HCT116 (cell line): ENCODE measurements around the gene AUTS2. TPM values are rescaled to one million over a fixed set of nuclear protein-coding genes. Genes with fewer than 3 reads are reported as not detected.

ENCODE experiments used
- ATAC-seq: fragments of 200-7000 bp; cut with Tn5 transposase; 2 replicates; pipeline ENCODE4 v1.9.1; 2020; ENCODE audit warnings: mild to moderate bottlenecking, moderate library complexity
- BruUV-seq: library from RNA; stranded (reverse); fragments of 400-500 nt; replicated peaks from 2 replicates; lab custom pipeline; 2021; lab: Mats Ljungman, UMichigan
- CTCF ChIA-PET: fragments of 300-600 bp; sonication (Branson Sonifier 250); formaldehyde crosslinking; loops from one replicate; lab custom pipeline; 2021; ENCODE audit warnings: antibody characterized with exemption; lab: Charles Lee
- POLR2A ChIA-PET: fragments of 300-600, 350-600 bp; sonication (Branson Sonifier 250); formaldehyde crosslinking; loops from one replicate; lab custom pipeline; 2021; ENCODE audit warnings: antibody characterized with exemption; lab: Charles Lee
- RAD21 ChIA-PET, 2 experiments: fragments of 300-600 bp; sonication (Branson Sonifier 250); formaldehyde crosslinking; loops; one replicate each; lab custom pipeline; 2023; ENCODE audit warnings: low total read pairs in 2 of 2; ENCODE audit not compliant: uncharacterized antibody in 2 of 2, unreplicated experiment in 2 of 2, low non-redundant PET in 1 of 2; lab: Charles Lee
- DNase-seq: peaks from one replicate; pipeline ENCODE4 v3.0.0-alpha.2; 2010; ENCODE audit warnings: low read depth, low spot score
- H2AFZ ChIP-seq: fragments of 200-600 bp; shearing (Covaris generic), sonication (generic); 2 replicates; pipeline ENCODE4 v1.6.1; 2017; ENCODE audit warnings: low read depth, mixed run types, mixed read lengths, antibody characterized with exemption, low read length; ENCODE audit not compliant: poor library complexity, severe bottlenecking
- H3K27ac ChIP-seq: 2 replicates; pipeline ENCODE4 v1.5.1; 2012; ENCODE audit warnings: low read depth, low read length
- H3K27me3 ChIP-seq: fragments of 200-600 bp; sonication (generic); 2 replicates; pipeline ENCODE4 v1.6.1; 2016; ENCODE audit warnings: mixed run types, low read length, mixed read lengths; ENCODE audit not compliant: insufficient read depth
- H3K36me3 ChIP-seq, 2 experiments: fragments of 200-500 bp in 1 of 2; fragments of 200-600 bp in 1 of 2; sonication (Bioruptor generic) in 1 of 2; sonication (generic) in 1 of 2; 2 replicates each; pipeline versions ENCODE4 v1.5.1 to v1.6.1; 2014 to 2016; ENCODE audit warnings: low read length in 2 of 2, inconsistent platforms in 1 of 2, mixed read lengths in 1 of 2, mixed run types in 1 of 2; ENCODE audit not compliant: insufficient read depth in 2 of 2, control insufficient read depth in 1 of 2
- H3K4me1 ChIP-seq, 2 experiments: fragments of 200-600 bp in 1 of 2; sonication (generic) in 1 of 2; 2 replicates each; pipeline versions ENCODE4 v1.5.1 to v1.6.1; 2012 to 2017; ENCODE audit warnings: low read length in 2 of 2, inconsistent platforms in 1 of 2, mild to moderate bottlenecking in 1 of 2, mixed read lengths in 1 of 2, mixed run types in 1 of 2, moderate library complexity in 1 of 2; ENCODE audit not compliant: insufficient read depth in 2 of 2, control insufficient read depth in 1 of 2
- H3K4me2 ChIP-seq: fragments of 200-600 bp; sonication (generic); 2 replicates; pipeline ENCODE4 v1.6.1; 2017; ENCODE audit warnings: mixed run types, low read length, mixed read lengths
- H3K4me3 ChIP-seq, 2 experiments: fragments of 200-600 bp in 1 of 2; sonication (generic) in 1 of 2; replicated peaks in 1 of 2; 2 replicates each; pipeline ENCODE4 v1.5.1; 2011 to 2016; ENCODE audit warnings: low read length in 2 of 2, control low read depth in 1 of 2, low read depth in 1 of 2, mild to moderate bottlenecking in 1 of 2, mixed read lengths in 1 of 2, mixed run types in 1 of 2
- H3K79me2 ChIP-seq: fragments of 200-600 bp; sonication (generic); 2 replicates; pipeline ENCODE4 v1.6.1; 2017; ENCODE audit warnings: mild to moderate bottlenecking, mixed run types, low read length, moderate library complexity, mixed read lengths; ENCODE audit not compliant: insufficient read depth
- H3K9ac ChIP-seq: fragments of 200-600 bp; sonication (generic); 2 replicates; pipeline ENCODE4 v1.6.1; 2016; ENCODE audit warnings: low read length, mixed read lengths
- H3K9me2 ChIP-seq: fragments of 200-600 bp; sonication (generic), shearing (Covaris generic); 2 replicates; pipeline ENCODE4 v1.6.1; 2017; ENCODE audit warnings: mixed run types, mild to moderate bottlenecking, moderate library complexity; ENCODE audit not compliant: insufficient read depth
- H3K9me3 ChIP-seq, 2 experiments: fragments of 200-500 bp in 1 of 2; fragments of 200-600 bp in 1 of 2; sonication (Bioruptor generic) in 1 of 2; sonication (generic) in 1 of 2; 2 replicates each; pipeline ENCODE4 v1.6.1; 2014 to 2017; ENCODE audit warnings: low read length in 2 of 2, mixed read lengths in 2 of 2, inconsistent platforms in 1 of 2, low read depth in 1 of 2, mild to moderate bottlenecking in 1 of 2, mixed run types in 1 of 2, moderate library complexity in 1 of 2; ENCODE audit not compliant: control insufficient read depth in 1 of 2, insufficient read depth in 1 of 2
- H4K20me1 ChIP-seq: fragments of 200-600 bp; sonication (generic), shearing (Covaris generic); 2 replicates; pipeline ENCODE4 v1.6.1; 2017; ENCODE audit warnings: mixed run types, mild to moderate bottlenecking, moderate library complexity; ENCODE audit not compliant: insufficient read depth
- EGR1 ChIP-seq: IDR thresholded peaks from 2 replicates; pipeline ENCODE4 v1.6.1; 2012; ENCODE audit warnings: low read depth
- RAD21 ChIP-seq: IDR thresholded peaks from 2 replicates; pipeline ENCODE4 v1.6.1; 2012; ENCODE audit warnings: low read depth, mild to moderate bottlenecking
- SP1 ChIP-seq: IDR thresholded peaks from 2 replicates; pipeline ENCODE4 v1.6.1; 2012; ENCODE audit warnings: low read depth
- SRF ChIP-seq: IDR thresholded peaks from 2 replicates; pipeline ENCODE4 v1.6.1; 2012; ENCODE audit warnings: low read depth
- TCF7L2 ChIP-seq: IDR thresholded peaks from 2 replicates; pipeline ENCODE4 v1.7.0; 2011; ENCODE audit warnings: borderline replicate concordance, inconsistent platforms; ENCODE audit not compliant: insufficient read depth, insufficient read length; ENCODE audit errors: extremely low read depth
- YY1 ChIP-seq: IDR thresholded peaks from 2 replicates; pipeline ENCODE4 v1.6.1; 2011; ENCODE audit warnings: low read length, low read depth, moderate library complexity, mild to moderate bottlenecking; ENCODE audit not compliant: insufficient replicate concordance; ENCODE audit errors: extremely low read depth
- ZFX ChIP-seq: fragments of 450-650 bp; IDR thresholded peaks from 2 replicates; pipeline ENCODE4 v1.6.1; 2017
- intact Hi-C: fragments of 100-400 bp; cut with micrococcal nuclease; formaldehyde crosslinking; loops from 2 replicates; pipeline ENCODE4 v1.10.0; 2022
- total RNA-seq: library from RNA; stranded (reverse); gene quantifications from one replicate; pipeline ENCODE4 v1.2.1, GENCODE V29; 2021; ENCODE audit not compliant: unreplicated experiment
- TF ChIP-seq, protein P1 (sequence below): IDR thresholded peaks from 2 replicates; pipeline ENCODE4 v1.6.1; 2011; ENCODE audit warnings: mild to moderate bottlenecking, low read length, moderate library complexity; ENCODE audit not compliant: insufficient replicate concordance; ENCODE audit errors: extremely low read depth
- TF ChIP-seq, protein P2 (sequence below): IDR thresholded peaks from 2 replicates; pipeline ENCODE4 v1.6.1; 2012; ENCODE audit warnings: low read depth

The AUTS2 gene
- total RNA-seq, 1 experiment from 2014 or later: 0.93 TPM

DNA sequence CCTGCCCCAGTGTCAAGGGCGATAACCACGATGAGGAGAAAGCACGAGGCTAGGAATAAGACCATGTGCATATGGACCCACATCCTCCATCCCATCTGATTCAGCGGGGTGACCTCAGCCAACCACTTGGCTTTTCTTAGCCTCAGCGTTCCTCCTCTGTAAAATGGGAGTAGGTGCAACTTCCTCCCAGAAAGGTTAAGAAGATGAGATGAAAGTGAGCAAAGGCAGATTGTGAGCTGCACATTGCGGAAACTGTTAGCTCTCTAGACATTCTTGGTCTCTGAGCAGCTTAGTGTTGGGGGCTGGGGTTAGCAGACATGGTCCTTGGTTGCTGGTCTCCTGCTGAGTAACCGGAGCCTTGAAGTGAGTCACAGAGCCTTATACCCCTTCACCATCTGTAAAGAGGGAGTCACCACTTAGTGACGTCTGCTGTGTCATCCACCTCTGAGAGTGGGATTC, 1036.4 kb downstream of the AUTS2 start:
- H3K36me3 ChIP-seq: no peaks in the 10 kb centered on the region
- H3K9me2 ChIP-seq: no peaks in the 10 kb centered on the region
- H3K4me2 ChIP-seq: no peak overlapping the region
- H3K27me3 ChIP-seq: no peaks in the 10 kb centered on the region
- CTCF ChIA-PET: no interaction called here
- H3K79me2 ChIP-seq: no peaks in the 10 kb centered on the region
- BruUV-seq: no TSS peak
- POLR2A ChIA-PET: no interaction called here
- no peaks in the 10 kb centered on the region for H3K4me1 ChIP-seq
- RAD21 ChIA-PET: no interaction called here
- H3K9me3 ChIP-seq: peaks cover 4 to 24% of the 10 kb centered on the region in 2 experiments; a peak in 2 of 4 replicates
- no peaks in the 10 kb centered on the region for H4K20me1 ChIP-seq
- H3K4me3 ChIP-seq: no peak overlapping the region
- no peak overlapping the region for H3K27ac ChIP-seq
- no peak for DNase-seq
- no peak overlapping the region for H2AFZ ChIP-seq
- H3K9ac ChIP-seq: no peak overlapping the region
- intact Hi-C loops: no loop called here
- TF ChIP-seq, protein P1, sequence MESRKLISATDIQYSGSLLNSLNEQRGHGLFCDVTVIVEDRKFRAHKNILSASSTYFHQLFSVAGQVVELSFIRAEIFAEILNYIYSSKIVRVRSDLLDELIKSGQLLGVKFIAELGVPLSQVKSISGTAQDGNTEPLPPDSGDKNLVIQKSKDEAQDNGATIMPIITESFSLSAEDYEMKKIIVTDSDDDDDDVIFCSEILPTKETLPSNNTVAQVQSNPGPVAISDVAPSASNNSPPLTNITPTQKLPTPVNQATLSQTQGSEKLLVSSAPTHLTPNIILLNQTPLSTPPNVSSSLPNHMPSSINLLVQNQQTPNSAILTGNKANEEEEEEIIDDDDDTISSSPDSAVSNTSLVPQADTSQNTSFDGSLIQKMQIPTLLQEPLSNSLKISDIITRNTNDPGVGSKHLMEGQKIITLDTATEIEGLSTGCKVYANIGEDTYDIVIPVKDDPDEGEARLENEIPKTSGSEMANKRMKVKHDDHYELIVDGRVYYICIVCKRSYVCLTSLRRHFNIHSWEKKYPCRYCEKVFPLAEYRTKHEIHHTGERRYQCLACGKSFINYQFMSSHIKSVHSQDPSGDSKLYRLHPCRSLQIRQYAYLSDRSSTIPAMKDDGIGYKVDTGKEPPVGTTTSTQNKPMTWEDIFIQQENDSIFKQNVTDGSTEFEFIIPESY: no peak
- no peak for TF ChIP-seq SRF
- no peak for TF ChIP-seq YY1
- no peak for TF ChIP-seq SP1
- TF ChIP-seq, protein P2, sequence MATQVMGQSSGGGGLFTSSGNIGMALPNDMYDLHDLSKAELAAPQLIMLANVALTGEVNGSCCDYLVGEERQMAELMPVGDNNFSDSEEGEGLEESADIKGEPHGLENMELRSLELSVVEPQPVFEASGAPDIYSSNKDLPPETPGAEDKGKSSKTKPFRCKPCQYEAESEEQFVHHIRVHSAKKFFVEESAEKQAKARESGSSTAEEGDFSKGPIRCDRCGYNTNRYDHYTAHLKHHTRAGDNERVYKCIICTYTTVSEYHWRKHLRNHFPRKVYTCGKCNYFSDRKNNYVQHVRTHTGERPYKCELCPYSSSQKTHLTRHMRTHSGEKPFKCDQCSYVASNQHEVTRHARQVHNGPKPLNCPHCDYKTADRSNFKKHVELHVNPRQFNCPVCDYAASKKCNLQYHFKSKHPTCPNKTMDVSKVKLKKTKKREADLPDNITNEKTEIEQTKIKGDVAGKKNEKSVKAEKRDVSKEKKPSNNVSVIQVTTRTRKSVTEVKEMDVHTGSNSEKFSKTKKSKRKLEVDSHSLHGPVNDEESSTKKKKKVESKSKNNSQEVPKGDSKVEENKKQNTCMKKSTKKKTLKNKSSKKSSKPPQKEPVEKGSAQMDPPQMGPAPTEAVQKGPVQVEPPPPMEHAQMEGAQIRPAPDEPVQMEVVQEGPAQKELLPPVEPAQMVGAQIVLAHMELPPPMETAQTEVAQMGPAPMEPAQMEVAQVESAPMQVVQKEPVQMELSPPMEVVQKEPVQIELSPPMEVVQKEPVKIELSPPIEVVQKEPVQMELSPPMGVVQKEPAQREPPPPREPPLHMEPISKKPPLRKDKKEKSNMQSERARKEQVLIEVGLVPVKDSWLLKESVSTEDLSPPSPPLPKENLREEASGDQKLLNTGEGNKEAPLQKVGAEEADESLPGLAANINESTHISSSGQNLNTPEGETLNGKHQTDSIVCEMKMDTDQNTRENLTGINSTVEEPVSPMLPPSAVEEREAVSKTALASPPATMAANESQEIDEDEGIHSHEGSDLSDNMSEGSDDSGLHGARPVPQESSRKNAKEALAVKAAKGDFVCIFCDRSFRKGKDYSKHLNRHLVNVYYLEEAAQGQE: no peak
- TF ChIP-seq TCF7L2: no peak
- no peak for TF ChIP-seq EGR1
- TF ChIP-seq ZFX: no peak
- TF ChIP-seq RAD21: no peak
- TF ChIP-seq, all 23 proteins: peak for 0
- ATAC-seq: no peak
